ENCODE measurements around the gene COMTD1.

Gene COMTD1

GRCh38 chr10:75260990-75261389 is 25.2 kb upstream of the COMTD1 start:
- TF ChIP-seq, protein P1, sequence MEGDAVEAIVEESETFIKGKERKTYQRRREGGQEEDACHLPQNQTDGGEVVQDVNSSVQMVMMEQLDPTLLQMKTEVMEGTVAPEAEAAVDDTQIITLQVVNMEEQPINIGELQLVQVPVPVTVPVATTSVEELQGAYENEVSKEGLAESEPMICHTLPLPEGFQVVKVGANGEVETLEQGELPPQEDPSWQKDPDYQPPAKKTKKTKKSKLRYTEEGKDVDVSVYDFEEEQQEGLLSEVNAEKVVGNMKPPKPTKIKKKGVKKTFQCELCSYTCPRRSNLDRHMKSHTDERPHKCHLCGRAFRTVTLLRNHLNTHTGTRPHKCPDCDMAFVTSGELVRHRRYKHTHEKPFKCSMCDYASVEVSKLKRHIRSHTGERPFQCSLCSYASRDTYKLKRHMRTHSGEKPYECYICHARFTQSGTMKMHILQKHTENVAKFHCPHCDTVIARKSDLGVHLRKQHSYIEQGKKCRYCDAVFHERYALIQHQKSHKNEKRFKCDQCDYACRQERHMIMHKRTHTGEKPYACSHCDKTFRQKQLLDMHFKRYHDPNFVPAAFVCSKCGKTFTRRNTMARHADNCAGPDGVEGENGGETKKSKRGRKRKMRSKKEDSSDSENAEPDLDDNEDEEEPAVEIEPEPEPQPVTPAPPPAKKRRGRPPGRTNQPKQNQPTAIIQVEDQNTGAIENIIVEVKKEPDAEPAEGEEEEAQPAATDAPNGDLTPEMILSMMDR (IDR thresholded peaks at IDR 0.05; ENCODE audit: low read depth, low read length), result no peak
- DNase-seq (ENCODE audit: extremely low read depth, low read depth), result no peak

DNA sequence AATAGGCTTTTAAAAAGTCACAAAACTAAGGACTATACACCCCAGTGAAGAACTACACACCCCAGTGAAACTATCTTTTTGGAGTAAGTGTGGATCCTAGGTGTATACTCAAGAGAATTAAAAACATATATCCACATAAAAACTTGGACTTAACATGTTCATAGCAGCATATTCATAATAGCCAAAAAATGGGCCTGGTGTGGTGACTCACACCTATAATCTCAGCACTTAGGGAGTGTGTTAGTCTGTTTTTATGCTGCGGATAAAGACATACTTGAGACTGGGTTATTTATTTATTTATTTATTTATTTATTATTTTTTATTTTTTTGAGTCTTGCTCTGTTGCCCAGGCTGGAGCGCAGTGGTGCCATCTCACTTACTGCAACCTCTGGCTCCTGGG is 19.0 kb upstream of the COMTD1 start:
- DNase-seq (ENCODE audit: extremely low read depth, low read depth), result no peak
- TF ChIP-seq, protein P1 (IDR thresholded peaks at IDR 0.05; ENCODE audit: low read depth, low read length), result no peak

GRCh38 chr10:75253281-75254220 is 17.8 kb upstream of the COMTD1 start:
- TF ChIP-seq, protein P1 (IDR thresholded peaks at IDR 0.05; ENCODE audit: low read depth, low read length), result no peak
- no peak for DNase-seq (ENCODE audit: extremely low read depth, low read depth)

DNA sequence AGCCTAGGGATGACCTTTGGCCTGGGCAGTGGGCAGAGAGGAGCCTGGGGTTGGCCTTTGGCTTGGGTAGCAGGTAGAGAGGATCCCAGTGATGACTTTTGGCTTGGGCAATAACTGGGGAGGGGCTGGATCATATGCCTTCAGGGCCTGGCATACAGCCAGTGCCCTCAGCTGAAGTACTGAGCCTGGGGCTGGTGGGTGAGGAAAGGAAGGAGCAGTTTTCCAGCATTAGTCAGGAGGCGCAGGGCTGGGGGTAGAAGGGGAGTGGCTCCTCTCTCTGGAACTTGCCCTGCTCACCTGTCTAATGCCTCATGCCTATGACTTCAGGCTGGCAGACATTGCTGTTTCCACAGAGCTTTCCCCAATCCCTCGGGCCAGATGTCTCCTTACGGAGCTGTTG is 15.2 kb upstream of the COMTD1 start:
- TF ChIP-seq, protein P1 (IDR thresholded peaks at IDR 0.05; ENCODE audit: low read depth, low read length), result no peak
- no peak for DNase-seq (ENCODE audit: extremely low read depth, low read depth)

DNA sequence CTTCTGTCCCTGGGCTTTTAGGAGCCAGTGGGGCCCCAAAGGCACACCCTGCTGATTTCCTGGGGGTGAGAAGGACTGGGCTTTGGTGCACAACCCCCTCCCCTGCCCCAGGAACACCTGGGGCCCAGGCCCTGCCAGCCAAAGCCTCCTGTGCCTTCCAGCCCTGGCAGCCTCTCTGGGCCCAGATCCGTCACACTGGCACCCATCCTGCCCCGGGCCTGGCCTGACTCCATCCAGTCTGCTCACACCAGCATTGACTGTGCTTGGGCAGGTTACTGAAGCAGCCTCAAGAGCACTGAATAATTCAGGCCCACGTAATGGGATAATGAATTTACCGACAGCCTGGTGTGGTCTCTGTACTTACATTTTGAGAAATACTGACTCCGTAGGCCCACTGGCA is 12.0 kb upstream of the COMTD1 start:
- DNase-seq (ENCODE audit: extremely low read depth, low read depth), result no peak

GRCh38 chr10:75246506-75246905 is 10.7 kb upstream of the COMTD1 start:
- TF ChIP-seq, protein P1 (IDR thresholded peaks at IDR 0.05; ENCODE audit: low read depth, low read length), result no peak

More for the DNA sequence above, 12.0 kb upstream of the COMTD1 start:
- TF ChIP-seq, protein P1 (IDR thresholded peaks at IDR 0.05; ENCODE audit: low read depth, low read length), result no peak

More at GRCh38 chr10:75246506-75246905, 10.7 kb upstream of the COMTD1 start:
- DNase-seq (ENCODE audit: extremely low read depth, low read depth), result no peak

All from AG09319 (cell line).